ENCODE measurements around the gene B4GAT1. TPM values are rescaled to one million over a fixed set of nuclear protein-coding genes. Genes with fewer than 3 reads are reported as not detected.
"Not testable (repeated sequence)": the region's sequence is repeated elsewhere in the genome, so short reads cannot be mapped to it uniquely, and the experiment has no call there.

The B4GAT1 gene
- 15.2 and 21.6 TPM in 2 replicates for total RNA-seq (2012; rRNA removed)

DNA sequence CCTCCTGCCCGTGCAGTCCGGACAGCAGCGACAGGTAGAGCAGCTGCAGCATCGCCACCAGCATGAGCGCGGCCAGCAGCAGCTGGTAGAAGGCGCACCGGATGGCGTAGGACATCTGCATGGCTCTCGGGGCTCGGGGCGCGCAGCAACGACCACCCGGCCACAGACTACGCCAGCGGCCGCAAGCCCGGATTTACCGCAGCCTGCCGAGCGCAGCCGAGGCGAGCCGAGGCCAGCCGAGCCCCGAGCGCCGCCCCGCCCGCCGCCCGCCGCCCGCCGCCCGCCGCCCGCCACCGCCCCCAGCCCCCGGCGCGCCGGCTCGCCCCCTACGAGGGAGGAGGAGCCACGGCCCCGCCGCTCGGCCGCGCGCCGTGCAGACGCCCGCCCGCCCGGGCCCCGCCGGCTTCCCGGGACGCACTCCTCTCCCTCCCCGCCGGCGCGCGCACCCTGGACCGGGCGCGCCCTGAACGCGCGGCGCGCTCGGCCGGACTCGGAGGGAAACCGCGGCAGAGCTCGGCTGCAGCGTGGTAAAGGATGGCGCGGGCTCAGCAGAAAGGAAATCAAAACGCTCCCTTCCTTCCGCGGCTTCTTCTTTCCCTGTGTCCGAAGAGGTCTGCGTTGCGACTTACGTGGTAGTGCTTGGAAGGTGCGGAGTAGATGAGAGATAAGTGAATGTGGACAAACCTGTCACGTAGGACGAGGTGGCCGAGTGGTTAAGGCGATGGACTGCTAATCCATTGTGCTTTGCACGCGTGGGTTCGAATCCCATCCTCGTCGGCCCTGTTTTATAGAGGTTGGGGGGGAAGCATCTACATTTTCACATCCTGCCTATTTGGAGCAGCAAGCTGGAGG lies at the start of gene B4GAT1:
TSS of gene B4GAT1 (minus strand) at position 205 of the 852 bp plus-strand sequence. CDS start at position 121, 84 bp downstream.
- Histone ChIP-seq H3K4me3 (ENCODE audit: low read length) (peak within 1 kb of the TSS; percentile 94), H3K4me1 (ENCODE audit: control insufficient read depth, insufficient read depth, low read length) (peaks cover 28% of the 10 kb centered on the region), H3K4me2 (ENCODE audit: low read length) (peak within 1 kb of the TSS; percentile 97), H3K9ac (ENCODE audit: low read depth, low read length) (peak within 1 kb of the TSS; percentile 81), H3K27me3 (ENCODE audit: control insufficient read depth, insufficient read depth, low read length) (no peaks in the 10 kb centered on the region), H3K9me3 (replicated peaks; ENCODE audit: low read length) (no peaks in the 10 kb centered on the region), H3K36me3 (ENCODE audit: insufficient read depth, low read length) (peaks cover 7% of the 10 kb centered on the region)

DNA sequence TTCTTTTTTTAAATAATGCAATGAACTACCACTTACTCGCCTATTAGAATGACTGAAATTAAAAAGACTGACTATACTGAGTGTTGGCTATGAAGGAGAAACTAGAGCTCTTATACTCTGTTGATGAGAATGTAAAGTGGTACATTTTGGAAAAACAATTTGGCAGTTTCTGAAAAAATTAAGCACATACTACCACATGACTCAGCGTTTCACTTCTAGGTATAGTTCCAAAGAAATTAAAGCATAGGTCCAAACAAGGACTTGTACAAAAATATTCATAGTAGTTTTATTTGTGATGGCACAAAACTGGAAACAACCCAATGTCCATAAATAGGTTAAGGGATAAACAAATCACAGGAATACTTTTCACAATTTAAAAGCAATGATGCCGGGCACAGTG lies 46.5 kb upstream of the B4GAT1 start:
- Histone ChIP-seq H3K27me3 (ENCODE audit: control insufficient read depth, insufficient read depth, low read length) (peaks cover 16% of the 10 kb centered on the region), H3K4me1 (ENCODE audit: control insufficient read depth, insufficient read depth, low read length) (no peaks in the 10 kb centered on the region), H3K4me3 (ENCODE audit: low read length) (no peak overlapping the region), H3K36me3 (ENCODE audit: insufficient read depth, low read length) (no peaks in the 10 kb centered on the region), H3K4me2 (ENCODE audit: low read length) (no peak overlapping the region), H3K9ac (ENCODE audit: low read depth, low read length) (no peak overlapping the region), H3K9me3 (replicated peaks; ENCODE audit: low read length) (no peaks in the 10 kb centered on the region)

DNA sequence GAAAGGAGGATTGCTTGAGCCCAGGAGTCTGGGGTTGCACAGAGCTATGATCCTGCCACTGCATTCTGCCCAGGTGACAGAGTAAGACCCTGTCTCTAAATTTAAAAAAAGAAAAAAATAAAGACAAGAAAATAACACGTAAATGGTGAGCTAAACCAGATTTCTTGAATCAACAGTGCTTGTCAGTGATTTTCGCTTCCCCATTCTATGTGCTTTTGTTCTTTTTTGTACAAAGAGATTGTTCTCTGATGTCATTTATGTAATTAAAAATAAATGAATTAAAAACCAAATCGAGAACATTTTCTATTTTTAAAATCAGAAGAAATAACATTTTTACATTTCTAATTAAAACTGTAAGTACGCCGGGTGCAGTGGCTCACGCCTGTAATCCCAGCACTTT lies 43.9 kb upstream of the B4GAT1 start:
- H3K9me3 ChIP-seq (replicated peaks; ENCODE audit: low read length), result no peaks in the 10 kb centered on the region
- no peak overlapping the region for H3K4me3 ChIP-seq (ENCODE audit: low read length)
- H3K4me2 ChIP-seq (ENCODE audit: low read length), result no peak overlapping the region
- H3K36me3 ChIP-seq (ENCODE audit: insufficient read depth, low read length), result no peaks in the 10 kb centered on the region
- no peak overlapping the region for H3K9ac ChIP-seq (ENCODE audit: low read depth, low read length)
- peaks cover 20% of the 10 kb centered on the region for H3K27me3 ChIP-seq (ENCODE audit: control insufficient read depth, insufficient read depth, low read length)
- no peaks in the 10 kb centered on the region for H3K4me1 ChIP-seq (ENCODE audit: control insufficient read depth, insufficient read depth, low read length)

DNA sequence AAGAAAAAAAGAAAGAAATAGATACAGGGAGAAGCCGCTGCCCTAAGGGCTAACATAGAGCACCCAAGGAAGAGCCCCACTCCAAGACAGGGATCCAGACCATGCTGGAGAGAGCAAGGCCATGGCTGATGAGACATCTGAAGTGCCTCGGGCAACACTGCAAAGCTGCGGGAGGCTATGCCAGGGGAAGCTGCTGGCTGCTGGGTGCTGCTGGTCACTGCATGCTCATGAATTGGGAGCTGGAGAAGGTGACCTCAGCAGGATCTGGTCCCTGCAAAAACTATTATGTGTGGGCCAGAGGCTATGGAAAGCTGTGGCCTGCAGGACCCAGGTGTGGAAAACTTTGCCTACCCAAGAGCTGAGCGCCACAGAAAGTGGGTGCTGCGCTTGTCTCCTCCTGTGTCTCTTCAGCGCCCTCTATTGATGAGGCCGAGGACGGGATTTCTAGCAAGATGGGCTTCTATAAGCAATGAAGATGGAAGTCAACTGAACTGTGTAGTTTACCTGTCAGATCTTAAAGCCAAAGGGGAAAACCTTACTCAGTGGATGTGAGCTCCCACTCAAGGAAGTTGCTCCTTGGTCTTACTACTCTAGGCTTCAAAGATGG lies 41.5 kb upstream of the B4GAT1 start:
- peaks cover 17% of the 10 kb centered on the region for H3K27me3 ChIP-seq (ENCODE audit: control insufficient read depth, insufficient read depth, low read length)

DNA sequence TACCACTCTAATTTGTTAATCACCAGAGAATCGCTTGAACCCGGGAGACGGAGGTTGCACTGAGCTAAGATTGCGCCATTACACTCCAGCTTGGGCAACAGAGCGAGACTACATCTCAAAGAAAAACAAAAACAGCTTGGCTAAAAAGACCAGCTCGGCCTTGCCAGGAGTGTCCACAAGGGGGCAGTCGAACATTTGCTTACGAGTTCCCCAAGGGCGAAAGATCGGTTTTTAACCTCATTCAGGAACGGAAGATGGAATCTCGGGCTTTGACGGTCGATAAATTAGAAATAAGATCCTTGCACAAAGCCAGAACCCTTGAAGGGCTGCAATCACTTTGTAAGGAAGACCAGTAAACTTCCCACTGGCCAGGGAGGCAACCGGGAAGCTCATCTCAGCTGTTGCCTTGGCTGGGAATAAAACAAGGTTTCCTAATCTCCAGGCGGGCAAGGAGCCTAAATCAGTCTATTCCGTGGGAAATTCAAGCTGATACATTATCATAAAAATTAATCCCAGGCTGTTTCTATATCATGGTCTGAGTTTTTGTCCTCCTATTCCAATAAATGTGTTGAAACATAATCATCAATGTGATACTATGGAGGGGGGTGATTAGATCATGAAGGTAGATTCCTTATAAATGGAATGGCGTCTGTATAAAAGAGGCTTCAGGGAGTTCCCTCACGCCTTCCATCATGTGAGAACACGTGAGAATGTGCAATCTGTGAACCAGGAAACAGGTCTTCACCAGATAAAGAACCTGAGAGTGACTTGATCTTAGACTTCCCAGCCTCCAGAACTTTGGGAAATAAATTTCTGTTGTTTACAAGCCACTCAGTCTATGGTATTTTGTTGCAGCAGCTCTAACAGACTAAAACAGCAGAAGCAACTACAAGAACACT lies 39.0 kb upstream of the B4GAT1 start:
- peak overlapping the region; percentile 79 for H3K4me2 ChIP-seq (ENCODE audit: low read length)
- H3K4me1 ChIP-seq (ENCODE audit: control insufficient read depth, insufficient read depth, low read length), result no peaks in the 10 kb centered on the region
- no peaks in the 10 kb centered on the region for H3K9me3 ChIP-seq (replicated peaks; ENCODE audit: low read length)
- peaks cover 14% of the 10 kb centered on the region for H3K27me3 ChIP-seq (ENCODE audit: control insufficient read depth, insufficient read depth, low read length)
- peak overlapping the region; percentile 48 for H3K4me3 ChIP-seq (ENCODE audit: low read length)
- peak overlapping the region; percentile 46 for H3K9ac ChIP-seq (ENCODE audit: low read depth, low read length)
- H3K36me3 ChIP-seq (ENCODE audit: insufficient read depth, low read length), result no peaks in the 10 kb centered on the region

More for the DNA sequence above, 41.5 kb upstream of the B4GAT1 start:
- Histone ChIP-seq H3K9ac (ENCODE audit: low read depth, low read length) (no peak overlapping the region), H3K4me3 (ENCODE audit: low read length) (no peak overlapping the region), H3K4me2 (ENCODE audit: low read length) (no peak overlapping the region), H3K4me1 (ENCODE audit: control insufficient read depth, insufficient read depth, low read length) (no peaks in the 10 kb centered on the region), H3K9me3 (replicated peaks; ENCODE audit: low read length) (no peaks in the 10 kb centered on the region), H3K36me3 (ENCODE audit: insufficient read depth, low read length) (no peaks in the 10 kb centered on the region)

DNA sequence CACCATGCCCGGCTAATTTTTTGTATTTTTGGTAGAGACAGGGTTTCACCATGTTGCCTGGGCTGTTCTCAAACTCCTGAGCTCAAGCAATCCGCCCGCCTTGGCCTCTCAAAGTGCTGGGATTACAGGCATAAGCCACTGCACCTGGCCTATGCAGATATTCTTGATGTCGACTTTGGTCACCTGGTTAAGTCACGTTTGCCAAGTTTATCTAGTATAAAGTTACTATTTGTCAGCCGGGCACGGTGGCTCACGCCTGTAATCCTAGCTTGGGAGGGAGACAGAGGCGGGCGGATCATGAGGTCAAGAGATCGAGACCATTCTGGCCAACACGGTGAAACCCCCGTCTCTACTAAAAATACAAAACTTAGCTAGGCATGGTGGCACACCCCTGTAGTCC lies 36.9 kb upstream of the B4GAT1 start:
- H3K4me1 ChIP-seq (ENCODE audit: control insufficient read depth, insufficient read depth, low read length); H3K9me3 ChIP-seq (replicated peaks; ENCODE audit: low read length); H3K4me3 ChIP-seq (ENCODE audit: low read length); H3K9ac ChIP-seq (ENCODE audit: low read depth, low read length); H3K36me3 ChIP-seq (ENCODE audit: insufficient read depth, low read length); H3K27me3 ChIP-seq (ENCODE audit: control insufficient read depth, insufficient read depth, low read length); H3K4me2 ChIP-seq (ENCODE audit: low read length): not testable (repeated sequence)

DNA sequence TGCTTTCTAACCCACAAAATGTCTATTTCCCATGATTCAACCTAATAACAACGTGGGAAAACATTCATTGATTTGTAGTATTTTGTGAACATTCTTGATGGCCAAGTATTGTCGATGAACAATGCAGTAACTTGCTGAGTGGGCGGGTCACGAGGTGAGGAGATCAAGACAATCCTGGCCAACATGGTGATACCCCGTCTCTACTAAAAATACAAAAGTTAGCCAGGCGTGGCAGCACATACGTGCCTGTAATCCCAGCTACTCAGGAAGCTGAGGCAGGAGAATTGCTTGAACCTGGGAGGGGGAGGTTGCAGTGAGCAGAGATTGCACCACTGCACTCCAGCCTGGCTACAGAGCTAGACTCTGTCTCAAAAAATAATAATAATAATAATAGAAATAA lies 32.8 kb upstream of the B4GAT1 start:
- not testable (repeated sequence) for H3K4me1 ChIP-seq (ENCODE audit: control insufficient read depth, insufficient read depth, low read length); H3K9me3 ChIP-seq (replicated peaks; ENCODE audit: low read length); H3K36me3 ChIP-seq (ENCODE audit: insufficient read depth, low read length); H3K9ac ChIP-seq (ENCODE audit: low read depth, low read length); H3K4me3 ChIP-seq (ENCODE audit: low read length); H3K27me3 ChIP-seq (ENCODE audit: control insufficient read depth, insufficient read depth, low read length); H3K4me2 ChIP-seq (ENCODE audit: low read length)

DNA sequence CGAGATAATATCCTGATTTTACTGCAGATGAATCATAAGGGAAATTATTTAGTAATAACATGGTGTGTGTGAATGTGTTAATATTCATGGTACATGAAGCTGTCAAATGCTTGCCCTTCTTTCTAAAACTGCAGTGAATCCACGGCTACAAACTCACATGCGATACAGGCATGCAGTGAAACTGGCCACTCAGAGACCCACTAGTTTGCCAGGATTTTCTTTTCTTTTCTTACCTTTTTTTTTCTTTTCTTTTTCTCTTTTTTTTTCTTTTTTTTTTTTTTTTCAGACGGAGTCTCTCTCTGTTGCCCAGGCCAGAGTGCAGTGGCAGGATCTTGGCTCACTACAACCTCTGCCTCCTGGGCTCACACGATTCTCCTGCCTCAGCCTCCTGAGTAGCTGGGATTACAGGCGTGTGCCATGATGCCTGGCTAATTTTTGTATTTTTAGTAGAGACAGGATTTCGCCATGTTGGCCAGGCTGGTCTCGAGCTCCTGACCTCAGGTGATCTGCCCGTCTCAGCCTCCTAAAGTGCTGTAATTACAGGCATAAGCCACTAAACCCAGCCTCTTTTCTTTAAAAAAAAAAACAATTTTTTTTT lies 26.4 kb upstream of the B4GAT1 start:
- Histone ChIP-seq H3K4me1 (ENCODE audit: control insufficient read depth, insufficient read depth, low read length) (peaks cover 25% of the 10 kb centered on the region), H3K27me3 (ENCODE audit: control insufficient read depth, insufficient read depth, low read length) (peaks cover 28% of the 10 kb centered on the region)
- H3K36me3 ChIP-seq (ENCODE audit: insufficient read depth, low read length); H3K9ac ChIP-seq (ENCODE audit: low read depth, low read length); H3K4me3 ChIP-seq (ENCODE audit: low read length); H3K4me2 ChIP-seq (ENCODE audit: low read length); H3K9me3 ChIP-seq (replicated peaks; ENCODE audit: low read length): not testable (repeated sequence)

DNA sequence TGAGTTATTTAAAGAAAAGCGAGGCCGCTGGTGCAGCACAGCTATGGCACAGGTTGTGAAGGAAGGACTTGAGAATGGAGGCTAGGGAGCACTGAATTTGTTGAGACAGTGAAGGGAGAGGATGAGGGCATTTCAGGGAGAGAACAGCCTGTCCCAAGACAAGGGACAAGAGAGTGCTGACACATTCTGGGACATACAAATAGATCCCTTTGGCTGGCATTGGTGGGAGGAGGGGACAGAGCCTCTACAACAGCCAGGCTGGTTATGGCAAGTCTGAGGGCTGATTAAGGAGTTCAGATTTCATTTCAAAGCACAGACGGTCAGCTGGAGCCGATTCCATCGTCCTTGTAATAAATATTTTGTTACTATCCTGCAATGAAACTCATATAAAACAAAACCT lies 25.8 kb upstream of the B4GAT1 start:
- Histone ChIP-seq H3K4me1 (ENCODE audit: control insufficient read depth, insufficient read depth, low read length) (peaks cover 25% of the 10 kb centered on the region), H3K36me3 (ENCODE audit: insufficient read depth, low read length) (no peaks in the 10 kb centered on the region), H3K9ac (ENCODE audit: low read depth, low read length) (no peak overlapping the region), H3K4me3 (ENCODE audit: low read length) (no peak overlapping the region), H3K9me3 (replicated peaks; ENCODE audit: low read length) (no peaks in the 10 kb centered on the region), H3K27me3 (ENCODE audit: control insufficient read depth, insufficient read depth, low read length) (peaks cover 33% of the 10 kb centered on the region), H3K4me2 (ENCODE audit: low read length) (no peak overlapping the region)

DNA sequence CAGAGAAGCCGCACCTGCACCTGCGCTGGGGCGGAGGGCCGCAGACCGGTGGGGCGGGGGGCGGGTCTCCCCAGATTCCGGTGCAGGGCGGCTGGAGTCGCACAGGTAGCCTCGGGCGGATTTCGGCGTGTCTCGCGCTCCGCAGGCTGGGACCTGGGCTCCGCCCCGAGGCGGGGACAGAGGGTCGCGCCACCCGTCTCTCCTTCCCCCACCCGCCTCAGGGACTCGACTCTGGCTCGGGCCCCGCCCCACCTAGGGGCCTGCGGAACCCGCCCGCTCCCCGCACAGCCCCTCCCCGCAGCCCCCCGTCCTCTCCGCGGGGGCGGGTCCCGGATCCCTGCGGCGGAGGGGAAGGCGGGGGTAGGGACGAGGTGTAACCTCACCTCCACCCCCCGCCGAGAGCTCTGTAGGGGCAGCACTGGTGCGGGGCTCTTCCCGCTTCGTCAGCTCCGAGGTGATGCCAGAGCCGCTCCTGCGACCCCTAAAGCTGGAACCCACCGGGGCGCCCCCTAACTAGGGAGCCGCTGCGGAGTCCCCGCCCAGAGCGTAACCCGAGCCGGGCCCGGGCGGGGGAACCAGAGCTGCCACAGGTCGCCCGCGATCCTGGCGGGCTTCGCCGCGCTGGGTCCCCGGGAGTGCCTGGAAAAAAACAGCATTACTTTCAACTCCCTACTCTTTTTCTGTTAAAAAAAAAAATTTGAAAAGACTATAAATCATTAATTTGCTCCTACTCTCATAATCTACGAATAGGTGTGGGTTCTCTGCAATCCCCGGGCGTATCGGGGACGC lies 24.4 kb upstream of the B4GAT1 start, which contains the start of gene SLC29A2:
TSS of gene SLC29A2 (minus strand) at position 134 of the 789 bp plus-strand sequence. CDS start 169 bp downstream, outside the sequence.
- Histone ChIP-seq H3K9me3 (replicated peaks; ENCODE audit: low read length) (no peaks in the 10 kb centered on the region), H3K4me3 (ENCODE audit: low read length) (peak within 1 kb of the TSS; percentile 58), H3K36me3 (ENCODE audit: insufficient read depth, low read length) (no peaks in the 10 kb centered on the region), H3K4me1 (ENCODE audit: control insufficient read depth, insufficient read depth, low read length) (peaks cover 25% of the 10 kb centered on the region), H3K9ac (ENCODE audit: low read depth, low read length) (no peak within 1 kb of the TSS), H3K4me2 (ENCODE audit: low read length) (peak within 1 kb of the TSS; percentile 85), H3K27me3 (ENCODE audit: control insufficient read depth, insufficient read depth, low read length) (peaks cover 39% of the 10 kb centered on the region)
